Measurements from ENCODE around the gene NPAS3. TPM values are rescaled to one million over a fixed set of nuclear protein-coding genes. Genes with fewer than 3 reads are reported as not detected.

The NPAS3 gene
- total RNA-seq, 1 experiment from 2014 or later: 15.6 TPM

- no TSS peak for BruUV-seq (replicated peaks)
- DNase-seq (ENCODE audit: low spot score): no peak
- no peak for TF ChIP-seq EZH2 (IDR thresholded peaks at IDR 0.05; ENCODE audit: borderline replicate concordance, low read depth, low read length, poor library complexity, severe bottlenecking)
- TF ChIP-seq, protein P1, sequence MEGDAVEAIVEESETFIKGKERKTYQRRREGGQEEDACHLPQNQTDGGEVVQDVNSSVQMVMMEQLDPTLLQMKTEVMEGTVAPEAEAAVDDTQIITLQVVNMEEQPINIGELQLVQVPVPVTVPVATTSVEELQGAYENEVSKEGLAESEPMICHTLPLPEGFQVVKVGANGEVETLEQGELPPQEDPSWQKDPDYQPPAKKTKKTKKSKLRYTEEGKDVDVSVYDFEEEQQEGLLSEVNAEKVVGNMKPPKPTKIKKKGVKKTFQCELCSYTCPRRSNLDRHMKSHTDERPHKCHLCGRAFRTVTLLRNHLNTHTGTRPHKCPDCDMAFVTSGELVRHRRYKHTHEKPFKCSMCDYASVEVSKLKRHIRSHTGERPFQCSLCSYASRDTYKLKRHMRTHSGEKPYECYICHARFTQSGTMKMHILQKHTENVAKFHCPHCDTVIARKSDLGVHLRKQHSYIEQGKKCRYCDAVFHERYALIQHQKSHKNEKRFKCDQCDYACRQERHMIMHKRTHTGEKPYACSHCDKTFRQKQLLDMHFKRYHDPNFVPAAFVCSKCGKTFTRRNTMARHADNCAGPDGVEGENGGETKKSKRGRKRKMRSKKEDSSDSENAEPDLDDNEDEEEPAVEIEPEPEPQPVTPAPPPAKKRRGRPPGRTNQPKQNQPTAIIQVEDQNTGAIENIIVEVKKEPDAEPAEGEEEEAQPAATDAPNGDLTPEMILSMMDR (conservative IDR thresholded peaks at IDR 0.05; ENCODE audit: low read depth, low read length): no peak
- no peaks in the 10 kb centered on the region for H3K9me3 ChIP-seq (ENCODE audit: low read depth, low read length, poor library complexity, severe bottlenecking)
- no peak overlapping the region for H3K27ac ChIP-seq (ENCODE audit: low read depth, low read length, poor library complexity, severe bottlenecking)
- no peaks in the 10 kb centered on the region for H3K27me3 ChIP-seq (replicated peaks; ENCODE audit: insufficient read depth, low read depth, low read length, poor library complexity)
- H3K36me3 ChIP-seq (ENCODE audit: insufficient read depth, low read length, poor library complexity, severe bottlenecking): no peaks in the 10 kb centered on the region
- ChIA-PET POLR2A (ENCODE audit: low non-redundant PET) (no interaction called here), CTCF (interaction anchor here (0.6 kb wide), 1 partner anchor 483 kb away, joined by 6 read pairs; no protein-coding TSS in a partner anchor)
- H3K4me1 ChIP-seq (ENCODE audit: insufficient read depth, low read length, poor library complexity, severe bottlenecking): no peaks in the 10 kb centered on the region
- no peak overlapping the region for H3K4me3 ChIP-seq (ENCODE audit: low read depth, low read length, poor library complexity, severe bottlenecking)
- intact Hi-C loops (cut with micrococcal nuclease; ENCODE audit: unreplicated experiment): no loop called here
Observed at GRCh38 chr14:33534632-33535031, 596.0 kb downstream of the NPAS3 start.

GRCh38 chr14:33539918-33540357, 601.3 kb downstream of the NPAS3 start:
- TF ChIP-seq, protein P1 (conservative IDR thresholded peaks at IDR 0.05; ENCODE audit: low read depth, low read length): no peak
- TF ChIP-seq EZH2 (IDR thresholded peaks at IDR 0.05; ENCODE audit: borderline replicate concordance, low read depth, low read length, poor library complexity, severe bottlenecking): no peak
- Histone ChIP-seq H3K27me3 (replicated peaks; ENCODE audit: insufficient read depth, low read depth, low read length, poor library complexity) (no peaks in the 10 kb centered on the region), H3K4me1 (ENCODE audit: insufficient read depth, low read length, poor library complexity, severe bottlenecking) (no peaks in the 10 kb centered on the region), H3K9me3 (ENCODE audit: low read depth, low read length, poor library complexity, severe bottlenecking) (no peaks in the 10 kb centered on the region), H3K27ac (ENCODE audit: low read depth, low read length, poor library complexity, severe bottlenecking) (no peak overlapping the region), H3K4me3 (ENCODE audit: low read depth, low read length, poor library complexity, severe bottlenecking) (no peak overlapping the region), H3K36me3 (ENCODE audit: insufficient read depth, low read length, poor library complexity, severe bottlenecking) (no peaks in the 10 kb centered on the region)
- ChIA-PET CTCF (no interaction called here), POLR2A (ENCODE audit: low non-redundant PET) (no interaction called here)
- BruUV-seq (replicated peaks): no TSS peak
- DNase-seq (ENCODE audit: low spot score): no peak
- intact Hi-C loops (cut with micrococcal nuclease; ENCODE audit: unreplicated experiment): no loop called here

- no peak overlapping the region for H3K27ac ChIP-seq (ENCODE audit: low read depth, low read length, poor library complexity, severe bottlenecking)
- BruUV-seq (replicated peaks): no TSS peak
- H3K4me1 ChIP-seq (ENCODE audit: insufficient read depth, low read length, poor library complexity, severe bottlenecking): no peaks in the 10 kb centered on the region
- ChIA-PET POLR2A (ENCODE audit: low non-redundant PET) (interaction anchor here (0.9 kb wide), 1 partner anchor 584 kb away, joined by 3 read pairs; no protein-coding TSS in a partner anchor), CTCF (no interaction called here)
- no peak overlapping the region for H3K4me3 ChIP-seq (ENCODE audit: low read depth, low read length, poor library complexity, severe bottlenecking)
- TF ChIP-seq, protein P1 (conservative IDR thresholded peaks at IDR 0.05; ENCODE audit: low read depth, low read length): no peak
- no peak for TF ChIP-seq EZH2 (IDR thresholded peaks at IDR 0.05; ENCODE audit: borderline replicate concordance, low read depth, low read length, poor library complexity, severe bottlenecking)
- H3K36me3 ChIP-seq (ENCODE audit: insufficient read depth, low read length, poor library complexity, severe bottlenecking): no peaks in the 10 kb centered on the region
- intact Hi-C loops (cut with micrococcal nuclease; ENCODE audit: unreplicated experiment): no loop called here
- H3K27me3 ChIP-seq (replicated peaks; ENCODE audit: insufficient read depth, low read depth, low read length, poor library complexity): no peaks in the 10 kb centered on the region
- H3K9me3 ChIP-seq (ENCODE audit: low read depth, low read length, poor library complexity, severe bottlenecking): no peaks in the 10 kb centered on the region
- no peak for DNase-seq (ENCODE audit: low spot score)
Observed at GRCh38 chr14:33541171-33541570, 602.5 kb downstream of the NPAS3 start.
